Measurements from ENCODE around the gene PAM16.

DNA sequence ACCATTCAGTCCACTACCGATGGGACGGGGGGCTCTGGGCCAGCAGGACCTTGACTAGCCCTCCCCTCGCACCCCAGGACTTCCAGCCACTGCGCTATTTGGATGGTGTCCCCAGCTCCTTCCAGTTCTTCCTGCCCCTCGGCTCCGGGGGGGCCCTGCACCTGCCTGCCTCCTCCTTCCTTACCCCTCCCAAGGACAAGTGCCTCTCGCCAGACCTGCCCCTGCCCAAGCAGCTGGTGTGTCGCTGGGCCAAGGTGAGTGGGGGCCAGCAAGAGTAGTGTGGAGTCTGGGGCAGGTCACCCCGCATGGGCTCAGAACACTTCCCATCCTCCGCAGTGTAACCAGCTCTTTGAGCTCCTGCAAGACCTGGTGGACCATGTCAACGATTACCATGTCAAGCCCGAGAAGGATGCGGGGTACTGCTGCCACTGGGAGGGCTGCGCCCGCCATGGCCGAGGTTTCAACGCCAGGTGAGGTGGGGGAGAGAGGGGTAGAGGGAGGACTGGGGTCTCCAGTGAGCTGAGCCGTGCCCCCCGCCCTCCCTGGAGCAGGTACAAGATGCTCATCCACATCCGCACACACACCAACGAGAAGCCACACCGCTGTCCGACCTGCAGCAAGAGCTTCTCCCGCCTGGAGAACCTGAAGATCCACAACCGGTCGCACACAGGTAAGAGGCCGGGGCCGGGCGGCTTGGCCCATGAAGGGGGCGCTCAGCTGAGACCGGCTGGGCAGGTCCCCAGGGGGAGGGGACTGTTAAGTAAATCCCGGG, 16.2 kb downstream of the PAM16 start:
- TF ChIP-seq EP300 (IDR thresholded peaks at IDR 0.05) = no peak
- TF ChIP-seq, protein P1, sequence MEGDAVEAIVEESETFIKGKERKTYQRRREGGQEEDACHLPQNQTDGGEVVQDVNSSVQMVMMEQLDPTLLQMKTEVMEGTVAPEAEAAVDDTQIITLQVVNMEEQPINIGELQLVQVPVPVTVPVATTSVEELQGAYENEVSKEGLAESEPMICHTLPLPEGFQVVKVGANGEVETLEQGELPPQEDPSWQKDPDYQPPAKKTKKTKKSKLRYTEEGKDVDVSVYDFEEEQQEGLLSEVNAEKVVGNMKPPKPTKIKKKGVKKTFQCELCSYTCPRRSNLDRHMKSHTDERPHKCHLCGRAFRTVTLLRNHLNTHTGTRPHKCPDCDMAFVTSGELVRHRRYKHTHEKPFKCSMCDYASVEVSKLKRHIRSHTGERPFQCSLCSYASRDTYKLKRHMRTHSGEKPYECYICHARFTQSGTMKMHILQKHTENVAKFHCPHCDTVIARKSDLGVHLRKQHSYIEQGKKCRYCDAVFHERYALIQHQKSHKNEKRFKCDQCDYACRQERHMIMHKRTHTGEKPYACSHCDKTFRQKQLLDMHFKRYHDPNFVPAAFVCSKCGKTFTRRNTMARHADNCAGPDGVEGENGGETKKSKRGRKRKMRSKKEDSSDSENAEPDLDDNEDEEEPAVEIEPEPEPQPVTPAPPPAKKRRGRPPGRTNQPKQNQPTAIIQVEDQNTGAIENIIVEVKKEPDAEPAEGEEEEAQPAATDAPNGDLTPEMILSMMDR (IDR thresholded peaks at IDR 0.05) = no peak
